Fibroblast of lung (primary cell): Measurements from ENCODE around the gene CCDC85B.

Experiments used
- CTCF ChIP-seq, 2 donors: IDR thresholded peaks in 1 of 2; conservative IDR thresholded peaks in 1 of 2; 1 replicate in 1 of 2; 2 replicates in 1 of 2; pipeline ENCODE4 v1.5.1; 2011 to 2012; ENCODE audit warnings: low read length in 2 of 2, control low read depth in 1 of 2, inconsistent platforms in 1 of 2, low read depth in 1 of 2, mild to moderate bottlenecking in 1 of 2
- EZH2 ChIP-seq: IDR thresholded peaks from 2 replicates; pipeline ENCODE4 v1.5.1; 2012; ENCODE audit warnings: low read length, control low read depth, mild to moderate bottlenecking; ENCODE audit errors: missing control alignments

- TF ChIP-seq CTCF (conservative IDR thresholded peaks at IDR 0.05 in 1 of 2, IDR thresholded peaks at IDR 0.05 in 1 of 2; ENCODE audit: low read depth in 1 of 2, low read length in 2 of 2) (no peak), EZH2 (no peak)
These were observed 17.4 kb downstream of the CCDC85B start for GRCh38 chr11:65907878-65908277.
